IPS-NIHi11 (cell line): Measurements from ENCODE around the gene PROS1.
"Not testable (repeated sequence)": the region's sequence is repeated elsewhere in the genome, so short reads cannot be mapped to it uniquely, and the experiment has no call there.

Experiments used
- DNase-seq: peaks from one replicate; pipeline ENCODE4 v3.0.0; 2012; ENCODE audit warnings: mixed read lengths, low spot score

Gene PROS1

DNA sequence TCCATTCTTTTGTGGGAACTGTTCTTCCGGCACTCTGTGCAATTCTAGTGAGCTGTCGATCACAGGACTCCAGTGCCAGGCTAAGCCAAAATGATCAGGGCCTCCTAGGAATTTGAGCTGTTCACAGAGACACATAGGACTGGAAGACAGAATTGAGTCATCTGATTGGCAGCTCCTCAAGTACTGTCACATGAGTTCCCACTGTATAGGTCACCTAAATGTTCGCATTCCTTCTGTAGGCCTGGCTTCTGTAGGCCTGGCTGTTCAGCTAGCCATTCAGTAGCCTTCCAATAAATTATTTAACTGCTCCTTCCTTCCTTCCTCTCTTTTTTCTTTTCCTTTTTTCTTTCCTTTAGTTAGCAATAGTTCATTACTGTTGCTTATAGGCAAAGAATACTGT is 4.3 kb downstream of the PROS1 start:
- DNase-seq = no peak

DNA sequence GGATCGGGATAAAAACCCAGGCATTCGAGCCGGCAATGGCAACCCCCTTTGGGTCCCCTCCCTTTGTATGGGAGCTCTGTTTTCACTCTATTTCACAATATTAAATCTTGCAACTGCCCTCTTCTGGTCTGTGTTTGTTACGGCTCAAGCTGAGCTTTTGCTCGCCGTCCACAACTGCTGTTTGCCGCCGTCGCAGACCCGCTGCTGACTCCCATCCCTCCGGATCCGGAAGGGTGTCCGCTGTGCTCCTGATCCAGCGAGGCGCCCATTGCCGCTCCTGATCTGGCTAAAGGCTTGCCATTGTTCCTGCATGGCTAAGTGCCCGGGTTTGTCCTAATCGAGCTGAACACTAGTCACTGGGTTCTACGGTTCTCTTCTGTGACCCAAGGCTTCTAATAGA is 8.6 kb downstream of the PROS1 start:
- not testable (repeated sequence) for DNase-seq

DNA sequence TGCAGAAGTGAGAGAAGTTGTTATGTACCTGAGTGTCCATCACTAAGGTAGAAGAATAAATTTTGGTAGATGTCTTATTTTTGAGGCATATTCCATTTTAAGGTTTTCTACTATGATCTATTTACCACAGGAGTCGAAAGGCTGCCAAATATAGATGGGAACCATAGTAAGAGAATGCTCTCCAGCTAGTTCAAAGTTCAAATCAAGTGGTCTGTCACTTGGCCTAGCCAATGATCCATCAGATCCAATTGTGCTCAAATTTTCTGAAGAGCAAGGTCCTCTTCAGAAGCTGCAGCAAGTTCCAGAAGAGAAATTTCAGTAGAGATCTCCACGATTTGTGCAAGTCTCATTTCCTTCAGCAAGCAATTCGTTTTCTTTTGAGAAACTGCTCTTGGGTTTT is 10.9 kb downstream of the PROS1 start:
- DNase-seq = no peak

- no peak for DNase-seq
These were observed 12.2 kb downstream of the PROS1 start for GRCh38 chr3:93961489-93961888.

DNA sequence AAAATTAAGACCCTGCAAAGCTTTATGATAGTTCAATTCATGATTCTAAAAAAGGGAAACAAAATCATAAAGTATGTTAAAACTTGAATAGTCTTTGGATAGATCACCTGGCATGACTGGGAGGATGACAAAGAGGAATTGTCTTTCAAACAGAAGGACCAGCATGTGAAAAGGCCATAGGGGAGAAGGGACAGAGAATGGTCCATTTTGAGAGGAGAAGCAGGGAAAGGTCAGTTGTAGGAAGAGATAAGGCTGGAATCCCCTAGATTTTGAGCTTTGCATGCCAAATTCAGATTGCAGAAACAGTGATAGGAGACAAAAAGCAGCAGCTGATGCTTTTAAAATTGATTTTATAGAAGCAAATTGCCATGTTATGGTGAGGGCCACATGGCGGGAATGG is 12.7 kb downstream of the PROS1 start:
- DNase-seq = no peak

GRCh38 chr3:93949958-93950357 is 23.7 kb downstream of the PROS1 start:
- not testable (repeated sequence) for DNase-seq

GRCh38 chr3:93937485-93937884 is 36.2 kb downstream of the PROS1 start:
- not testable (repeated sequence) for DNase-seq

GRCh38 chr3:93936549-93936948 is 37.1 kb downstream of the PROS1 start:
- DNase-seq = no peak

DNA sequence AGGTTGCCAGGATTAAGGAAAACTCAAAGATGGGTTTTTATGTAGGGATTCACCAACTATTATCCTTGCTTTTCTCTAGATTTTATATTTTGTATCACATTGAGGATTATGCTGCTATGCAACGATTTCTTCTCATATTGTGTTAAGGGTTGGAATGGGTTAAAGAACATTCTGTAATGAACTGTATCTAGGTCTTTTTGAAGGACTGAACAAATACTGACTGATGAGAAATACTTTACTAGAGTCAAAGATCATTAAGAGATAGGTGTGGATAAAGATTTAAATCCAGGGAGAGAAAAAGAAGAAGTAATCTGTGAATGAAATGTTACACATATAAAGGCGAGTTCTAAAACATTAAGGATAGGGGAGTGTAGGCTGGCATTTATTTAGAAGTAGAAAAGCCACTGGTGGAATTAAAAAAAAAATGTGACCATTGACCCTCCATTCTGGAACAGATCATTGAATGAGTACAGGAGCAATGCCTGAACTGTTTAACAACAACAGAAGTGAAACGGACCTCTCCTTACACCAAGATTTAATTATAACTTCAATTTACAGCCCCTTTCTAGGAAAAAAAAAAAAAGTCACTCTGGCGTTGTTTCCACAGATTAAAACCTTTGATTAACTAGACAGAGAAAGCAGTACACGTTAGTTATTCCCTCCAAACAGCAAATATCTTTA is 39.2 kb downstream of the PROS1 start:
- no peak for DNase-seq

DNA sequence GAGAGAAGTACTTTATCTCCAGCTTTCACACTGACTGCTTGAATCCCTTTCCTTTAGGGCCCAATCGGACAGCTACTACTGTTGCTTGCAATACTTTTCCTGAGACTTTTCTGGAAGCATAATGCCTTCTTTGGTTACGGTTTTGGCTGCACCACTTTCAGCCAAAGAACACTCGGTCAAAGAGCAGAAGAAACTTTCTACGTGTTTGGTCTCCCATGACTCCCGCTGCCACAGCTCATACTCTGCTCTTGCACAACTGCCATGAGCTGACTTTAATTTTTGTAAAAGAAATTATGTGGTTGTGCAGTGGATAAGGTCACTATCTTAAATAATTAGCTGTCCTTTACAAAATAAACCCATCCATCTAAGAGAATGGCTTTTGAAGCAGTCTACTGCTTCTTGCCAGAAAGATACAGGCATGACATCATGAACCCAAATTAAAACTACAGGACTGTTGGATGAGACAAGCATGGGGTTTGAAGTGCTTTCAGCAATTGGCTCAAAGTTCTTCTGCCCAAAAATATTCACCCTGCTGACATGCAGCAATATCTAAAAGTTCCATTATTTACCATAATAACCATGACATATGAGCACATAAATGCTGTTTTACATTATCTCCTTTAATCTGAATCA is 42.0 kb downstream of the PROS1 start:
- DNase-seq = no peak

- no peak for DNase-seq
These were observed 43.7 kb downstream of the PROS1 start for GRCh38 chr3:93930041-93930440.

GRCh38 chr3:93926789-93927188 is 46.9 kb downstream of the PROS1 start:
- no peak for DNase-seq

GRCh38 chr3:93924491-93924890 is 49.2 kb downstream of the PROS1 start:
- DNase-seq = no peak

DNA sequence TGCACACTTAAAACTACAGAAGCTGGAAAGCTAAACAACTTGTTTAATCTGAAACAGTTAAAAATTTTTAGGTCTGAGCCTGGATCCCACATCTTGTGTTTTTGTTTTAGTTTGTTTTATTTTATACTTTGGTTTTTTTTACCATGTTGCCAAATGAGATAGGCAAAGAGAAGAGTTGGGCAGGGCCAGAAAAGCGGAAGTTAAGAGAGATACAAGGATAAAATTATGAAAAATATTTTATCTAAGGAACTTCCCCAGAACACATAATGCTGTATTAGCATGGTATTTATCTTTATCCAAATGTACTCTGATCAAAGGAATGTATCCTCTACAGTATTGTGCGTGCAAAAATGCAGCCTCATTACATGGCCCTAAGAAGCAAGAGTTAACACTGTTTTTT is 50.7 kb downstream of the PROS1 start:
- DNase-seq = no peak

DNA sequence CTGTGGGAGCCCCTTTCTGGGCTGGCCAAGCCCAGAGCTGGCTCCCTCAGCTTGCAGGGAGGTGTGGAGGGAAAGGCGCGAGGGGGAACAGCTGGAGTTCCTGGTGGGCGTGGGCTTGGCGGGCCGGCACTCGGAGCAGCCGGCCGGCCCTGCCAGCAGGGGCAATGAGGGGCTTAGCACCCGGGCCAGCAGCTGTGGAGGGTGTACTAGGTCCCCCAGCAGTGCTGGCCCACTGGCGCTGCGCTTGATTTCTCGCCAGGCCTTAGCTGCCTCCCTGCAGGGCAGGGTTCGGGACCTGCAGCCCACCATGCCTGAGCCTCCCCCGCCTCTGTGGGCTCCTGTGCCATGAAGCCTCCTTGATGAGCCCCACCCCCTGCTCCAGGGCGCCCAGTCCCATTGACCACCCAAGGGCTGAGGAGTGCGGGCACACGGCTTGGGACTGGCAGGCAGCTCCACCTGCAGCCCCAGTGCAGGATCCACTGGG is 56.1 kb downstream of the PROS1 start:
- not testable (repeated sequence) for DNase-seq

DNA sequence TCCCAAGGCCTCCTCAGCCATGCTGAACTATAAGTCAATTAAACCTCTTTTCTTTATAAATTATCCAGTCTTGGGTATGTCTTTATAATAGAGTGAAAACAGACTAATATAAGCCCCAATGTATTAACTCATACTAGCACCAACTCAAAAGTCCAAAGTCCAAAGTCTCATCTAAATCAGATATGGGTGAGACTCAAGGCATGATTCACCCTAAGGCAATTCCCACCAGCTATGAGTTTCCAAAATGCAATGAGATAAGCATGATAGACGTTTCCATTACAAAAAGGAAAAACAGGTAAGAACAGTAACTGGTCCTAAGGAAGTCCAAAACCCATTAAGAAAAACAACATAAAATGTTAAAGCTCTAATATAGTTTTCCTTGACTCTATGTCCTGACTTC is 60.1 kb downstream of the PROS1 start:
- DNase-seq = not testable (repeated sequence)

DNA sequence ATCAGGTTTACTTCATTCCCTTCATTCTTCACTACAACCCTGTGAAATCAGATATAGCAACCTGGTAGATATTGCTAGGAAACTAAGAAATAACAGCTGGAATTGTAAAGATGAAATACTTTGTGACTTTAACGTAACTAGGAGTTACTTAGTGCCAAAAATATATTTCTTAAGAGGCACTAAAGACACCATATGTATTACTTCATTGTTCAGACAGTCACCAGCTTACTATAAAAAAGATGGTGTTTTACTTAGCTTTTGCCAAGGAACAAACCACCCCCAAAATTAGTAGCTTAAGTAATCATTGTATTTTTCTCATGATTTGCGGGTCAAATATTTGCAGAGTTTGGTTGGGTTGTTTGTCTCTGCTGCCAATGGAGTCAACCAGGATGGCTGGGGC is 62.5 kb downstream of the PROS1 start:
- no peak for DNase-seq

DNA sequence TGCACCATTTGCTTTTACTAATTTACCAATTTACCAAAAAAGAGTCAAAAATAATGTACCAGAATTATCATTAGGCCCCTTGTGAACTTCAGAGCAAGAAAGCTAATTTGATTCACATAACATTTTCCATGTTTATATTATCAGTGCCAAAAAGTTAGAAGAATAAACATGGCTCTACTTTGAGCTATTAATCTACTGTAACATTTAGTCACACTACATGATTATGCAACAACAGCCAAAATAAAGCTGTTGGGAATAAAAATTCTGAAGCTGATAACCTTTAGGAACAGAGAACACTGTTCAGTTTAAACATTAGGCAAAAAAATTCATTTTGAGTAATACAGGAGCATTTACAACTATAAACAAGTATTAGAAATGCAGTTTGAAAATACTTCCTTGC is 63.6 kb downstream of the PROS1 start:
- DNase-seq = no peak

DNA sequence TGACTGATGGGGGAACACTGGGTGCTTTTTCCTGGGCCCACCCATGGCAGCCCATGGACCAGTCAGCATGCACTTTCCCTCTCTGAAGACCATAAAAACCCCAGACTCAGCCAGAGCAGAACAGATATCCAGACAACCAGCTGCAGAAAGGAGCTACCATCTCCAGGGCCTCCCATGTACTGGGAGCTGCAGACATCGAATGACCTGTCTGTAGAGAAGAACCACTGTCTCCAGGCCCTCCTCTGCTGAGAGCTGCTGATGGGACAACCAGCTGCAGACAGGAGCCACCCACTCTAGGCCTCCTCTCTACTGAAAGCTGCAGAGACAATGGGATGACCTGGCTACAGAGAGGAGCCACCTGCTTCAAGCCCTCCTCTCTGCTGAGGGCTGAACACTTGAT is 66.6 kb downstream of the PROS1 start:
- DNase-seq = no peak

- no peak for DNase-seq
These were observed 67.5 kb downstream of the PROS1 start for GRCh38 chr3:93906245-93906644.

DNA sequence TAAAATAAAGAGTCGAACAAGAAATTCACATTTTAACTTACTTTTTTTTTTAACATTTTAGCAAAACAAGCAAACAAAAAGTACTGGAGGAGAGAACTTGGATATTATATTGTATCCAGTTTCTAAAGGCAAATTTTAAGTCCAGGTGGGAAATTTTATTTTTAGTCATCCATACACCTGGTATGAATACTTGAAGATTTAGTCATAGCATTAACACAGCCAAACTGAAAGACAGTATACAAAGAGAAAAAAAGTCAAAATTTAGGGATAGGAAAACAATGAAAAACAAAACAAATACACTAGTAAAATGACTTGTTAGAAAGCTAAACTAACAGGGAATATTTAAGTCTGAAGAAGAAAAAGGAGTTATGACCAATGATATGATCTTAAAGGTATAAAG is 69.1 kb downstream of the PROS1 start:
- no peak for DNase-seq

GRCh38 chr3:93878250-93879017 is 95.3 kb downstream of the PROS1 start:
- DNase-seq = not testable (repeated sequence)

DNA sequence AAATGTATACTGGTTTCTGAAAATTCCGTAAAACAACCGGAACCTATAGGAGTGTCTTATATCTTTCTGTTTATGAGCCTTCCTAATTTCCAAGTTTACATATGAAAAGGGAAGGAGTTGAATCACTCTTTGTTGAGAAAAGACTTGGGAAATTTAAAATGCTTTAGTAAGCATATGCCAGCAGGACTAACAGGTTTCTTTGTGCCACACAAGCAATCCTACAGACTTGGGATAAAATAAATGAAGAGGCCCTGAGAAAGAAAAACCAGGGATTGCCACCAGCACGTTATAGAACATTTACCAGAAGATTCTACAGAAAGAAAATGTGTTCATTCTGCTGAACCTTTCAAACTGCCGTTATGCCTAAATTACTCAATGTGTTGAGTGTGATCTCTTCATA is 96.3 kb downstream of the PROS1 start:
- DNase-seq = not testable (repeated sequence)
